GM20000 (cell line): Measurements from ENCODE around the gene MCF2L2.

Source experiments
- DNase-seq: peaks from one replicate; pipeline ENCODE4 v3.0.0; 2012; ENCODE audit warnings: low spot score
- CTCF ChIP-seq: IDR thresholded peaks from 2 replicates; pipeline ENCODE4 v1.5.1; 2012; ENCODE audit warnings: mild to moderate bottlenecking, control low read depth; ENCODE audit errors: extremely low read depth, missing control alignments

MCF2L2 gene

GRCh38 chr3:183266454-183266853 is 162.0 kb downstream of the MCF2L2 start:
- no peak for DNase-seq
- no peak for TF ChIP-seq CTCF

- no peak for TF ChIP-seq CTCF
- DNase-seq: no peak
Measured at GRCh38 chr3:183265834-183266417, 162.5 kb downstream of the MCF2L2 start.

GRCh38 chr3:183265157-183265642 is 163.2 kb downstream of the MCF2L2 start:
- no peak for TF ChIP-seq CTCF
- DNase-seq: no peak

GRCh38 chr3:183264268-183264667 is 164.2 kb downstream of the MCF2L2 start:
- no peak for TF ChIP-seq CTCF
- DNase-seq: no peak

GRCh38 chr3:183262875-183263378 is 165.5 kb downstream of the MCF2L2 start:
- no peak for TF ChIP-seq CTCF
- DNase-seq: no peak

- no peak for DNase-seq
- no peak for TF ChIP-seq CTCF
Measured at GRCh38 chr3:183261151-183261724, 167.2 kb downstream of the MCF2L2 start.

GRCh38 chr3:183260167-183260904 is 168.1 kb downstream of the MCF2L2 start:
- no peak for TF ChIP-seq CTCF
- no peak for DNase-seq
